HCT116 (cell line): Measurements from ENCODE around the gene IFNL3. TPM values are rescaled to one million over a fixed set of nuclear protein-coding genes. Genes with fewer than 3 reads are reported as not detected.

Experiments
- ATAC-seq: fragments of 200-7000 bp; cut with Tn5 transposase; 2 replicates; pipeline ENCODE4 v1.9.1; 2020; ENCODE audit warnings: mild to moderate bottlenecking, moderate library complexity
- BruUV-seq: library from RNA; stranded (reverse); fragments of 400-500 nt; replicated peaks from 2 replicates; lab custom pipeline; 2021; lab: Mats Ljungman, UMichigan
- CTCF ChIA-PET: fragments of 300-600 bp; sonication (Branson Sonifier 250); formaldehyde crosslinking; loops from one replicate; lab custom pipeline; 2021; ENCODE audit warnings: antibody characterized with exemption; lab: Charles Lee
- POLR2A ChIA-PET: fragments of 300-600, 350-600 bp; sonication (Branson Sonifier 250); formaldehyde crosslinking; loops from one replicate; lab custom pipeline; 2021; ENCODE audit warnings: antibody characterized with exemption; lab: Charles Lee
- RAD21 ChIA-PET, 2 experiments: fragments of 300-600 bp; sonication (Branson Sonifier 250); formaldehyde crosslinking; loops; one replicate each; lab custom pipeline; 2023; ENCODE audit warnings: low total read pairs in 2 of 2; ENCODE audit not compliant: uncharacterized antibody in 2 of 2, unreplicated experiment in 2 of 2, low non-redundant PET in 1 of 2; lab: Charles Lee
- DNase-seq: peaks from one replicate; pipeline ENCODE4 v3.0.0-alpha.2; 2010; ENCODE audit warnings: low read depth, low spot score
- H2AFZ ChIP-seq: fragments of 200-600 bp; shearing (Covaris generic), sonication (generic); 2 replicates; pipeline ENCODE4 v1.6.1; 2017; ENCODE audit warnings: low read depth, mixed run types, mixed read lengths, antibody characterized with exemption, low read length; ENCODE audit not compliant: poor library complexity, severe bottlenecking
- H3K27ac ChIP-seq: 2 replicates; pipeline ENCODE4 v1.5.1; 2012; ENCODE audit warnings: low read depth, low read length
- H3K27me3 ChIP-seq: fragments of 200-600 bp; sonication (generic); 2 replicates; pipeline ENCODE4 v1.6.1; 2016; ENCODE audit warnings: mixed run types, low read length, mixed read lengths; ENCODE audit not compliant: insufficient read depth
- H3K36me3 ChIP-seq, 2 experiments: fragments of 200-500 bp in 1 of 2; fragments of 200-600 bp in 1 of 2; sonication (Bioruptor generic) in 1 of 2; sonication (generic) in 1 of 2; 2 replicates each; pipeline versions ENCODE4 v1.5.1 to v1.6.1; 2014 to 2016; ENCODE audit warnings: low read length in 2 of 2, inconsistent platforms in 1 of 2, mixed read lengths in 1 of 2, mixed run types in 1 of 2; ENCODE audit not compliant: insufficient read depth in 2 of 2, control insufficient read depth in 1 of 2
- H3K4me1 ChIP-seq, 2 experiments: fragments of 200-600 bp in 1 of 2; sonication (generic) in 1 of 2; 2 replicates each; pipeline versions ENCODE4 v1.5.1 to v1.6.1; 2012 to 2017; ENCODE audit warnings: low read length in 2 of 2, inconsistent platforms in 1 of 2, mild to moderate bottlenecking in 1 of 2, mixed read lengths in 1 of 2, mixed run types in 1 of 2, moderate library complexity in 1 of 2; ENCODE audit not compliant: insufficient read depth in 2 of 2, control insufficient read depth in 1 of 2
- H3K4me2 ChIP-seq: fragments of 200-600 bp; sonication (generic); 2 replicates; pipeline ENCODE4 v1.6.1; 2017; ENCODE audit warnings: mixed run types, low read length, mixed read lengths
- H3K4me3 ChIP-seq, 2 experiments: fragments of 200-600 bp in 1 of 2; sonication (generic) in 1 of 2; replicated peaks in 1 of 2; 2 replicates each; pipeline ENCODE4 v1.5.1; 2011 to 2016; ENCODE audit warnings: low read length in 2 of 2, control low read depth in 1 of 2, low read depth in 1 of 2, mild to moderate bottlenecking in 1 of 2, mixed read lengths in 1 of 2, mixed run types in 1 of 2
- H3K79me2 ChIP-seq: fragments of 200-600 bp; sonication (generic); 2 replicates; pipeline ENCODE4 v1.6.1; 2017; ENCODE audit warnings: mild to moderate bottlenecking, mixed run types, low read length, moderate library complexity, mixed read lengths; ENCODE audit not compliant: insufficient read depth
- H3K9ac ChIP-seq: fragments of 200-600 bp; sonication (generic); 2 replicates; pipeline ENCODE4 v1.6.1; 2016; ENCODE audit warnings: low read length, mixed read lengths
- H3K9me2 ChIP-seq: fragments of 200-600 bp; sonication (generic), shearing (Covaris generic); 2 replicates; pipeline ENCODE4 v1.6.1; 2017; ENCODE audit warnings: mixed run types, mild to moderate bottlenecking, moderate library complexity; ENCODE audit not compliant: insufficient read depth
- H3K9me3 ChIP-seq, 2 experiments: fragments of 200-500 bp in 1 of 2; fragments of 200-600 bp in 1 of 2; sonication (Bioruptor generic) in 1 of 2; sonication (generic) in 1 of 2; 2 replicates each; pipeline ENCODE4 v1.6.1; 2014 to 2017; ENCODE audit warnings: low read length in 2 of 2, mixed read lengths in 2 of 2, inconsistent platforms in 1 of 2, low read depth in 1 of 2, mild to moderate bottlenecking in 1 of 2, mixed run types in 1 of 2, moderate library complexity in 1 of 2; ENCODE audit not compliant: control insufficient read depth in 1 of 2, insufficient read depth in 1 of 2
- H4K20me1 ChIP-seq: fragments of 200-600 bp; sonication (generic), shearing (Covaris generic); 2 replicates; pipeline ENCODE4 v1.6.1; 2017; ENCODE audit warnings: mixed run types, mild to moderate bottlenecking, moderate library complexity; ENCODE audit not compliant: insufficient read depth
- CEBPB ChIP-seq: IDR thresholded peaks from 2 replicates; pipeline ENCODE4 v1.6.1; 2012; ENCODE audit warnings: low read depth
- CTCF ChIP-seq, 3 experiments: fragments of 200-600 bp in 1 of 3; sonication (generic) in 1 of 3; IDR thresholded peaks in 2 of 3; conservative IDR thresholded peaks in 1 of 3; 2 replicates each; pipeline ENCODE4 v1.5.1; 2012 to 2017; ENCODE audit warnings: low read depth in 2 of 3, low read length in 2 of 3, antibody characterized with exemption in 1 of 3, borderline replicate concordance in 1 of 3, control low read depth in 1 of 3, mild to moderate bottlenecking in 1 of 3, mixed read lengths in 1 of 3, mixed run types in 1 of 3, moderate library complexity in 1 of 3; ENCODE audit not compliant: insufficient read depth in 1 of 3
- EGR1 ChIP-seq: IDR thresholded peaks from 2 replicates; pipeline ENCODE4 v1.6.1; 2012; ENCODE audit warnings: low read depth
- ELF1 ChIP-seq: IDR thresholded peaks from 2 replicates; pipeline ENCODE4 v1.6.1; 2012; ENCODE audit warnings: low read depth, borderline replicate concordance
- EZH2phosphoT487 ChIP-seq: fragments of 200-600 bp; IDR thresholded peaks from 2 replicates; pipeline ENCODE4 v1.6.1; 2018; ENCODE audit warnings: antibody characterized with exemption, borderline replicate concordance
- FOSL1 ChIP-seq: IDR thresholded peaks from 2 replicates; pipeline ENCODE4 v1.6.1; 2012; ENCODE audit warnings: low read depth
- JUND ChIP-seq: IDR thresholded peaks from 2 replicates; pipeline ENCODE4 v1.6.1; 2012
- MAX ChIP-seq: IDR thresholded peaks from 2 replicates; pipeline ENCODE4 v1.6.1; 2012
- POLR2A ChIP-seq: IDR thresholded peaks from 2 replicates; pipeline ENCODE4 v1.7.0; 2011; ENCODE audit warnings: borderline replicate concordance; ENCODE audit not compliant: insufficient read depth, insufficient read length; ENCODE audit errors: extremely low read depth
- RAD21 ChIP-seq: IDR thresholded peaks from 2 replicates; pipeline ENCODE4 v1.6.1; 2012; ENCODE audit warnings: low read depth, mild to moderate bottlenecking
- SIN3A ChIP-seq: IDR thresholded peaks from 2 replicates; pipeline ENCODE4 v1.6.1; 2012; ENCODE audit warnings: low read depth
- SP1 ChIP-seq: IDR thresholded peaks from 2 replicates; pipeline ENCODE4 v1.6.1; 2012; ENCODE audit warnings: low read depth
- TCF7L2 ChIP-seq: IDR thresholded peaks from 2 replicates; pipeline ENCODE4 v1.7.0; 2011; ENCODE audit warnings: borderline replicate concordance, inconsistent platforms; ENCODE audit not compliant: insufficient read depth, insufficient read length; ENCODE audit errors: extremely low read depth
- YY1 ChIP-seq: IDR thresholded peaks from 2 replicates; pipeline ENCODE4 v1.6.1; 2011; ENCODE audit warnings: low read length, low read depth, moderate library complexity, mild to moderate bottlenecking; ENCODE audit not compliant: insufficient replicate concordance; ENCODE audit errors: extremely low read depth
- ZFX ChIP-seq: fragments of 450-650 bp; IDR thresholded peaks from 2 replicates; pipeline ENCODE4 v1.6.1; 2017
- intact Hi-C: fragments of 100-400 bp; cut with micrococcal nuclease; formaldehyde crosslinking; loops from 2 replicates; pipeline ENCODE4 v1.10.0; 2022
- total RNA-seq: library from RNA; stranded (reverse); gene quantifications from one replicate; pipeline ENCODE4 v1.2.1, GENCODE V29; 2021; ENCODE audit not compliant: unreplicated experiment
- TF ChIP-seq, protein P1 (sequence below): IDR thresholded peaks from 2 replicates; pipeline ENCODE4 v1.6.1; 2012
- TF ChIP-seq, protein P2 (sequence below): IDR thresholded peaks from 2 replicates; pipeline ENCODE4 v1.6.1; 2012; ENCODE audit warnings: low read depth

IFNL3 gene
- total RNA-seq, 1 experiment from 2014 or later = not detected

- Histone ChIP-seq H3K9me3 (no peaks in the 10 kb centered on the region), H3K4me3 (no peak overlapping the region), H4K20me1 (no peaks in the 10 kb centered on the region), H3K4me2 (no peak overlapping the region), H3K4me1 (no peaks in the 10 kb centered on the region), H3K79me2 (no peaks in the 10 kb centered on the region), H2AFZ (no peak overlapping the region), H3K9ac (no peak overlapping the region), H3K27ac (no peak overlapping the region)
- DNase-seq (no peak), ATAC-seq (no peak)
- POLR2A ChIA-PET = no interaction called here
- RAD21 ChIA-PET = no interaction called here
- TF ChIP-seq EGR1 (no peak), TCF7L2 (no peak), CEBPB (no peak), MAX (no peak), RAD21 (no peak), SIN3A (no peak), FOSL1 (no peak), JUND (no peak), EZH2phosphoT487 (no peak), POLR2A (no peak), ELF1 (no peak), SP1 (no peak), ZFX (no peak), CTCF (IDR thresholded peaks at IDR 0.05 in 2 of 3, conservative IDR thresholded peaks at IDR 0.05 in 1 of 3; ENCODE audit: borderline replicate concordance in 1 of 3, insufficient read depth in 1 of 3, low read depth in 2 of 3, low read length in 2 of 3) (no peak), YY1 (no peak)
- TF ChIP-seq, protein P1, sequence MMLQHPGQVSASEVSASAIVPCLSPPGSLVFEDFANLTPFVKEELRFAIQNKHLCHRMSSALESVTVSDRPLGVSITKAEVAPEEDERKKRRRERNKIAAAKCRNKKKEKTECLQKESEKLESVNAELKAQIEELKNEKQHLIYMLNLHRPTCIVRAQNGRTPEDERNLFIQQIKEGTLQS = no peak
- TF ChIP-seq, protein P2, sequence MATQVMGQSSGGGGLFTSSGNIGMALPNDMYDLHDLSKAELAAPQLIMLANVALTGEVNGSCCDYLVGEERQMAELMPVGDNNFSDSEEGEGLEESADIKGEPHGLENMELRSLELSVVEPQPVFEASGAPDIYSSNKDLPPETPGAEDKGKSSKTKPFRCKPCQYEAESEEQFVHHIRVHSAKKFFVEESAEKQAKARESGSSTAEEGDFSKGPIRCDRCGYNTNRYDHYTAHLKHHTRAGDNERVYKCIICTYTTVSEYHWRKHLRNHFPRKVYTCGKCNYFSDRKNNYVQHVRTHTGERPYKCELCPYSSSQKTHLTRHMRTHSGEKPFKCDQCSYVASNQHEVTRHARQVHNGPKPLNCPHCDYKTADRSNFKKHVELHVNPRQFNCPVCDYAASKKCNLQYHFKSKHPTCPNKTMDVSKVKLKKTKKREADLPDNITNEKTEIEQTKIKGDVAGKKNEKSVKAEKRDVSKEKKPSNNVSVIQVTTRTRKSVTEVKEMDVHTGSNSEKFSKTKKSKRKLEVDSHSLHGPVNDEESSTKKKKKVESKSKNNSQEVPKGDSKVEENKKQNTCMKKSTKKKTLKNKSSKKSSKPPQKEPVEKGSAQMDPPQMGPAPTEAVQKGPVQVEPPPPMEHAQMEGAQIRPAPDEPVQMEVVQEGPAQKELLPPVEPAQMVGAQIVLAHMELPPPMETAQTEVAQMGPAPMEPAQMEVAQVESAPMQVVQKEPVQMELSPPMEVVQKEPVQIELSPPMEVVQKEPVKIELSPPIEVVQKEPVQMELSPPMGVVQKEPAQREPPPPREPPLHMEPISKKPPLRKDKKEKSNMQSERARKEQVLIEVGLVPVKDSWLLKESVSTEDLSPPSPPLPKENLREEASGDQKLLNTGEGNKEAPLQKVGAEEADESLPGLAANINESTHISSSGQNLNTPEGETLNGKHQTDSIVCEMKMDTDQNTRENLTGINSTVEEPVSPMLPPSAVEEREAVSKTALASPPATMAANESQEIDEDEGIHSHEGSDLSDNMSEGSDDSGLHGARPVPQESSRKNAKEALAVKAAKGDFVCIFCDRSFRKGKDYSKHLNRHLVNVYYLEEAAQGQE = no peak
- TF ChIP-seq, all 23 proteins: peak for 0
- CTCF ChIA-PET = no interaction called here
- intact Hi-C loops = no loop called here
- no TSS peak for BruUV-seq
- Histone ChIP-seq H3K27me3 (no peaks in the 10 kb centered on the region), H3K36me3 (no peaks in the 10 kb centered on the region), H3K9me2 (no peaks in the 10 kb centered on the region)
Measured at GRCh38 chr19:39264306-39265290, 19.8 kb upstream of the IFNL3 start.
